ENCODE data around the gene NUDT3.

DNA sequence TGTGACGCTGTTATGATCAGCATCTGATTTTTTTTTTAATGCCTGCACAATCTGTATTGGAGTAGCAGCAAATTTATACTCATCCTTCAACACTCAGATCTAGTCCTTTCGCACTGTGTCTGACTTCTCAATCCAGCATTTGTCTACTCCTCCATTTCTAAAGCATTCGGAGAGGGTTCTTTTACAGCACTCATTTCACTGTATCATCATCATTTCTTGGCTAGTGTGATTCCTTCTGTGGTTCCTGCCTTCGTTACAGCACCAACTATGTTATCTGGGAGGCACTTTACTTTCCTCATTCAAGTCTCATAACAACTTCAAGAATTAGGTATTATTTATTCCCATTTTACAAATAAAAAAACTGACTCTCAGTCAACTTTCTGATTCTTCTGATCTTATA is 18.0 kb downstream of the NUDT3 start:
- TF ChIP-seq POLR2A (conservative IDR thresholded peaks at IDR 0.05): no peak
- TF ChIP-seq, protein P1, sequence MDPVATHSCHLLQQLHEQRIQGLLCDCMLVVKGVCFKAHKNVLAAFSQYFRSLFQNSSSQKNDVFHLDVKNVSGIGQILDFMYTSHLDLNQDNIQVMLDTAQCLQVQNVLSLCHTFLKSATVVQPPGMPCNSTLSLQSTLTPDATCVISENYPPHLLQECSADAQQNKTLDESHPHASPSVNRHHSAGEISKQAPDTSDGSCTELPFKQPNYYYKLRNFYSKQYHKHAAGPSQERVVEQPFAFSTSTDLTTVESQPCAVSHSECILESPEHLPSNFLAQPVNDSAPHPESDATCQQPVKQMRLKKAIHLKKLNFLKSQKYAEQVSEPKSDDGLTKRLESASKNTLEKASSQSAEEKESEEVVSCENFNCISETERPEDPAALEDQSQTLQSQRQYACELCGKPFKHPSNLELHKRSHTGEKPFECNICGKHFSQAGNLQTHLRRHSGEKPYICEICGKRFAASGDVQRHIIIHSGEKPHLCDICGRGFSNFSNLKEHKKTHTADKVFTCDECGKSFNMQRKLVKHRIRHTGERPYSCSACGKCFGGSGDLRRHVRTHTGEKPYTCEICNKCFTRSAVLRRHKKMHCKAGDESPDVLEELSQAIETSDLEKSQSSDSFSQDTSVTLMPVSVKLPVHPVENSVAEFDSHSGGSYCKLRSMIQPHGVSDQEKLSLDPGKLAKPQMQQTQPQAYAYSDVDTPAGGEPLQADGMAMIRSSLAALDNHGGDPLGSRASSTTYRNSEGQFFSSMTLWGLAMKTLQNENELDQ (CRISPR knock-in tag; IDR thresholded peaks at IDR 0.05; ENCODE audit: borderline replicate concordance): no peak
- TF ChIP-seq, protein P2, sequence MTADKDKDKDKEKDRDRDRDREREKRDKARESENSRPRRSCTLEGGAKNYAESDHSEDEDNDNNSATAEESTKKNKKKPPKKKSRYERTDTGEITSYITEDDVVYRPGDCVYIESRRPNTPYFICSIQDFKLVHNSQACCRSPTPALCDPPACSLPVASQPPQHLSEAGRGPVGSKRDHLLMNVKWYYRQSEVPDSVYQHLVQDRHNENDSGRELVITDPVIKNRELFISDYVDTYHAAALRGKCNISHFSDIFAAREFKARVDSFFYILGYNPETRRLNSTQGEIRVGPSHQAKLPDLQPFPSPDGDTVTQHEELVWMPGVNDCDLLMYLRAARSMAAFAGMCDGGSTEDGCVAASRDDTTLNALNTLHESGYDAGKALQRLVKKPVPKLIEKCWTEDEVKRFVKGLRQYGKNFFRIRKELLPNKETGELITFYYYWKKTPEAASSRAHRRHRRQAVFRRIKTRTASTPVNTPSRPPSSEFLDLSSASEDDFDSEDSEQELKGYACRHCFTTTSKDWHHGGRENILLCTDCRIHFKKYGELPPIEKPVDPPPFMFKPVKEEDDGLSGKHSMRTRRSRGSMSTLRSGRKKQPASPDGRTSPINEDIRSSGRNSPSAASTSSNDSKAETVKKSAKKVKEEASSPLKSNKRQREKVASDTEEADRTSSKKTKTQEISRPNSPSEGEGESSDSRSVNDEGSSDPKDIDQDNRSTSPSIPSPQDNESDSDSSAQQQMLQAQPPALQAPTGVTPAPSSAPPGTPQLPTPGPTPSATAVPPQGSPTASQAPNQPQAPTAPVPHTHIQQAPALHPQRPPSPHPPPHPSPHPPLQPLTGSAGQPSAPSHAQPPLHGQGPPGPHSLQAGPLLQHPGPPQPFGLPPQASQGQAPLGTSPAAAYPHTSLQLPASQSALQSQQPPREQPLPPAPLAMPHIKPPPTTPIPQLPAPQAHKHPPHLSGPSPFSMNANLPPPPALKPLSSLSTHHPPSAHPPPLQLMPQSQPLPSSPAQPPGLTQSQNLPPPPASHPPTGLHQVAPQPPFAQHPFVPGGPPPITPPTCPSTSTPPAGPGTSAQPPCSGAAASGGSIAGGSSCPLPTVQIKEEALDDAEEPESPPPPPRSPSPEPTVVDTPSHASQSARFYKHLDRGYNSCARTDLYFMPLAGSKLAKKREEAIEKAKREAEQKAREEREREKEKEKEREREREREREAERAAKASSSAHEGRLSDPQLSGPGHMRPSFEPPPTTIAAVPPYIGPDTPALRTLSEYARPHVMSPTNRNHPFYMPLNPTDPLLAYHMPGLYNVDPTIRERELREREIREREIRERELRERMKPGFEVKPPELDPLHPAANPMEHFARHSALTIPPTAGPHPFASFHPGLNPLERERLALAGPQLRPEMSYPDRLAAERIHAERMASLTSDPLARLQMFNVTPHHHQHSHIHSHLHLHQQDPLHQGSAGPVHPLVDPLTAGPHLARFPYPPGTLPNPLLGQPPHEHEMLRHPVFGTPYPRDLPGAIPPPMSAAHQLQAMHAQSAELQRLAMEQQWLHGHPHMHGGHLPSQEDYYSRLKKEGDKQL (CRISPR knock-in tag; IDR thresholded peaks at IDR 0.05; ENCODE audit: borderline replicate concordance): no peak
